HG02943 (cell line): ENCODE measurements around the gene NACC1.

Experiments
- ATAC-seq: cut with Tn5 transposase; IDR thresholded peaks from one replicate; pipeline ENCODE4 v1.9.1; 2021; ENCODE audit warnings: mild to moderate bottlenecking, low read depth, moderate library complexity; ENCODE audit not compliant: unreplicated experiment

NACC1 gene

DNA sequence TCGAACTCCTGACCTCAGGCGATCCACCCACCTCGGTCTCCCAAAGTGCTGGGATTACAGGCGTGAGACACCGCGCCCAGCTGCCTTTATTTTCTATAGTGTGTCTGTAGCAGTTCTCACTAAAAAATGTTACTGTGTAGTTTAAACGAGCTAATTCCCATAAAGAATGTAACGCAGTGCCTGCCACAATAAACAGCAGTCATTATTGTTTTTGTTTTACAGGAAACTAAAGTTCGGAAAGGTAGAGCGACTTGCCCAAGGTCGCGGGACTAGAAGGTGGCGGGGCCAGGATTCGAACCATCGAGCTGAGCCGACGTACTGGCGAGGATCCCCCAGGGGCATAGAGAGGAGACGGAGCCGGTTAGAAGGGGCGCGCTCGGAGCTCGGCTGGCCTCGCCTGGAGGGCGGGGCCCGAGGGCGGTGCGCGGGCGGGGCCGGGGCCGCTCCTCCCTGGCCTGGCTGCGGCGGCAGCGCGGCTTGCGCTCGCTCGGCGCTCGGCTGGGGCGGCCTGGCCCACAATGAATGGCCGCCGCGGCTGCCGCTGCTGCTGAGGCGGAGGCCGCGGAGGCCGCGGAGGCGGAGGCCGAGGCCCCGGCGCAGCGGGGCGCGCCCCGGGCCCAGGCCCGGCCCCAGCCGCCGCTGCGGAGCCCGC is at the start of gene NACC1:
NACC1 (plus strand) TSS at position 493 of the 652 bp plus-strand sequence. CDS start 16,944 bp downstream, outside the sequence.
- ATAC-seq, result no peak

DNA sequence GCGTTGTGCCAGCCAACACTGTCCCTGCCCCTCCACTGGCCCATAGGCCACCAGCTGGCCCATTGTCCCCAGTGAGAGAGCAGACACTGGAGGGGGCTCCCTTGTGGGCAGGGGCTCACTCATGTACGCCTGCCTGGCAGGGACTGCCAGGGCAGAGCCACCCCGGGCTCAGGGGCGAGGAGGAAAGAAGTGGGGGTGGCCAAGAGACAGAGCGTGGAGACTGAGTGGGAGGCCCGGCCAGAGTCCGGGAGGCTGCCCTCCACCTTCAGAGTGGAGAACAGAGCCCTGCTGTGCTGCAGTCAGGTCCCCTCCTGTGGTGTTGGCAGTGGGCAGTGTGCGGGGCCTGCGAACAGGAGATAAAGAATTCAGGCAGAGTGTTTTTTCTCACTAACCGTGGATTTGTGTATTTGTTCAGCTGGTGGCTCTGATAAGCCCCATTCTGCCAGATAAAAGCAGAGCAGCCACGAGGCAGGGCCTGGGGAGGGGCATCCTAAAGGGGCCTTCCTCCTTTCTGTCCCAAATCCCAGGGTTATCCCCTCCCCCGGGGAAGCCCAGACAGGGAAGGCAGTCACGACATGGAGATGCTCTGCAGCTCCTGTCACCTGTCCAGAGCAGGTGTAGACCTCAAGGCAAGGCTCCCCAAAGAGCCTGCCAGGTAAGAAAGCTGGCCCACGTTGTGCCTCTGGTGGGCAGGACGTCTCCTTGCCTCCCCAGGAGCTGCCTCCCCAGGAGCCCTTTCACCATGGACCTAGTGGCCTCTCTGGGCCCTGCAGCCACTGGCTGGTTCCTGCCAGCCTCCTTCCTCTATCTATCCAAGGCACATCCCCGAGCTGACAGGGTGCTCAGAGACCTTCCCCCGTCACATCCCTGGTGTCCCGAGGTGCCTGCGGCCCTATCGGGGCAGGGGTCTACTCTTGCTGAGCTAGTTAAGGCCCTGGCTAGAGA is 48.4 kb upstream of the NACC1 start:
- ATAC-seq, result no peak

DNA sequence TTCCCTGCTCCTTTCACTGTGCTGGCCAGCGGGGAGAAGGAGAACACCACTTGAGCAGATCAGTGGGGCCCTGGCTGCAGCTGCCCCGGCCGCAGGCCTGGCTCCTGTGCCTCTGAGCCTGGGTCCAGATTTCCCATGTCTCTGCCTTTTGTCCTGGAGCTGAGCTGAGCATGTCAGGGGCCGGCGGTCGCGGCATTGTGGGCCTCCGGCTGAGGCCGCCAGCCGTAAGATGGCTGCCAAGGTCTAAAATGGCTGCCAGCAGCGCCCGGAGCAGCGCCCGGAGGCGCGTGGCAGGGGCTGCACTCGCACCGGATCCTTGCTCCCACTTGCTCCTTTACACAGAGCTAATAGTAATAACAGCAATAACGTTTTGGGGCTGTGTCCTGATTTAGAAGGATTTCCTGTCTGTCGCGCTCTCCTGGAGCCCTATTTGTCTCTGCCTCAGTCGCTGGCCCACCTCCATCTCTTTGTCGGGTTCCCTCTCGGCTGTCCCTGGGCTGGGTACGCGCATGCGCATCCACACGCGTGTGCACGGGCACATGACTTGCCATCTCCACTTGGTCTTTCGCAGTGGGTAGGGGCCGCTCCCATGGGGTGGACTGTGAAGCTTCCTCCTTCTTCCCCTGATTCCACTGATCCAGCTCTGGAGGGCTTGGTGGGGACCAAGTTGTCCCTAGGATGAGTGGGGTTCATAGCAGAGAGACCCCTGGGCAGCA is 47.5 kb upstream of the NACC1 start:
- no peak for ATAC-seq

- ATAC-seq, result no peak
These were observed 46.4 kb upstream of the NACC1 start for GRCh38 chr19:13071444-13072187.

GRCh38 chr19:13072188-13072908 is 45.7 kb upstream of the NACC1 start:
- no peak for ATAC-seq

- no peak for ATAC-seq
These were observed 44.8 kb upstream of the NACC1 start for GRCh38 chr19:13073263-13073662.

DNA sequence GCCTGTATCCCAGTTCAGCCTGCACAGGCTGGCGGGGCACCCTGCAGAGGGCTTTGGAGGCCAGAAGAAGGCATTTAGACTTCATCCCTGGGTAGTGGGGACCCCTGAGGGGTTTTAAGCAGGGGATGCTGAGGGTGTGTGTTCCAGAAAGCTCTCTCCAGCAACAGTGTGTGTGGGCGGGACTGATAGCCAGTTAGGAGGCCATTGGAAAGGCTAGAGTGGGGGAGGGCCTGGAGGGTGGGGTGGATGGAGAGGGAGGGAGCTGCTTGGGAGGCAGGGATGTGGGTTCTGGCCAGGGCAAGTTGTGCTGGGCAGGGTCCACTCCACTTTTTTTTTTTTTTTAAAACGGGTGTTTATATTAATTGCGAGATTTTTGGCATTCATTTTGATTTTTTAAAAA is 43.7 kb upstream of the NACC1 start:
- ATAC-seq, result no peak

GRCh38 chr19:13076320-13076719 is 41.7 kb upstream of the NACC1 start:
- ATAC-seq, result no peak

DNA sequence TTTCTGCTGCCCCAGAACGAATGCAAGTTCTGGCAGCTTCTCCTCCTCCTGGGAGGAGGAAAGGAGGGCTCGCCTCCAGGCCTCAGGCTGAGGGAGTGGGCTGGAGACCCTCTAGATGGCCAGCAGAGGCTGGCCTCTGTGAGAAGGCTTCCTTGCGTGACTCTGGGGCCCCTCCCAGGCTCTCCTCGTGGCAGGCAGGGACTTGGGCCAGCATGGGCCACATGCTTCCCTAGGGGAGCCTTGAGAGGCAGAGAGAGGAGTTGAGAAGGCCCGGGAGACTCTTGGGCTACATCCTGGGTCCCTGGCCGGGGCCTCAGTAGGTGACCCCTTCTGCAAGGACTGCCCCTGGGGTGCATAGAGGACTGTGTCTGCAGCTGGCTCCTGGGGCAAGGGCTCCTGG is 41.3 kb upstream of the NACC1 start:
- no peak for ATAC-seq

GRCh38 chr19:13077240-13077639 is 40.8 kb upstream of the NACC1 start:
- ATAC-seq, result no peak

DNA sequence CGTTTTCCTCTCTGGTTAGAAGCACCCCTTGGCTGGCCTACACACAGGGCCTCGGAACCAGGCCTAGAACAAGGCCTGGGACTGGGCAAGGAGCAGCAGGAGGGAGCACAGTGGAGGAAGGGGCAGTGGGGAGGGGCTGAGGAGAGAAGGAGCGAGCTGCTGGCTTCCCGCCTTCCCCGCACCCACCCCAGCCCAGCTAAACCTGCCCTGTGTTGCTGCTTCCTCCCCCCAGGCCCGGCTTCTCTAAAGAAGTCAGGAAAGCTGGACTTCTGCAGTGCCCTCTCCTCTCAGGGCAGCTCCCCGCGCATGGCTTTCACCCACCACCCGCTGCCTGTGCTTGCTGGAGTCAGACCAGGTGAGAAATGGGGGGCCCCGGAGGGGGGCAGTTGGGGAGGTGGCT is 39.7 kb upstream of the NACC1 start:
- ATAC-seq, result no peak

DNA sequence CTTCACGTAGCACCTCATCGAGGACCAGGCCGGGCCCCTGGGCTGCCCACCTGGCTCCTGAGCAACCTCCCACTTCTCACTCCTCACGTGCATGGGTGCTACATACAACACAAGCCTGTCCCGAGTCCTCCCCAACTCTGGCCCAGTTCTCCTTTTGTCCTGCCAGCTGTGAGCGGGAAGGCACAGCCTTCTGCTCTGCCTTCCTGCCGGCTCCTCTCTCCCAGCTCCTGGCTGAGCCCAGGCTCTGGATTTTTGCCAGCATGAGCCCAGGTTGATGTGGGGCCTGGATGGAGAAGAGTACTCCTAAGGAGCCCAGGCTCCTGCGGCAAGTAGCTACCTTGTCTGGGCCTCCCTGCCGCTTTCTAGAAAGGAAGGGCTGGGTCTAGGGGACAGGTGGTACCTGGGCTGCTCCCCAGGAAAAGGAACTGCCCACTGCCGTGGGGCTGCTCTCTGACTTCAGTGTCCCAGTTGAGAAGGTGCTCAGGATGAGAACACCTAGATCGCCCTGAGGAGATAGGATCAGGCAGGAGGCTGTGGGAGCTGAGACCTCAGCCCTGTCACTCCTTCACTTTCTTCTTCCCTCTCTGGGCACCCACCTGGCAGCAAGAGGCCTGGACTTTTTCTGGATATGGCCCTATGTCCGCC is 39.0 kb upstream of the NACC1 start:
- no peak for ATAC-seq

GRCh38 chr19:13079542-13079986 is 38.5 kb upstream of the NACC1 start:
- no peak for ATAC-seq

GRCh38 chr19:13082192-13083007 is 35.7 kb upstream of the NACC1 start:
- no peak for ATAC-seq

DNA sequence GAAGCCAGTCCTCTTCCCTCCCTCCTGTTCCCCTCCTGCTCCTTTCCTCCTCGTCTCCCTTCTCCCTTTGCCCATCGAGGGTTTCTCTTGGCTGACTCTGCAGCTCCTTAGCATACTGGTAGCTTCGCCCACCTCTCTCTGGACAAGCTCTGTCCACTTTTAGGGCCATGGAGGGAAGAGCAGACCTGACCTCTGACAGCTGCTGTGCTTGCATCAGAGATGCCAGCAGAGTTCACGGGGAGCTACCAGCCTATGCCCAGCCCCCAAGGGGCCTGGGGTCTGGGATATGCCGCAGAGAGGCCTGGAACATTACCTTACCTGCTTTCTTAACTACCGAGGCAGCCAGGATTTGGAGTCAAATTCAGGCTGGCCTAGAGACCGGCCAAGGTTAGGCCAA is 35.1 kb upstream of the NACC1 start:
- no peak for ATAC-seq

DNA sequence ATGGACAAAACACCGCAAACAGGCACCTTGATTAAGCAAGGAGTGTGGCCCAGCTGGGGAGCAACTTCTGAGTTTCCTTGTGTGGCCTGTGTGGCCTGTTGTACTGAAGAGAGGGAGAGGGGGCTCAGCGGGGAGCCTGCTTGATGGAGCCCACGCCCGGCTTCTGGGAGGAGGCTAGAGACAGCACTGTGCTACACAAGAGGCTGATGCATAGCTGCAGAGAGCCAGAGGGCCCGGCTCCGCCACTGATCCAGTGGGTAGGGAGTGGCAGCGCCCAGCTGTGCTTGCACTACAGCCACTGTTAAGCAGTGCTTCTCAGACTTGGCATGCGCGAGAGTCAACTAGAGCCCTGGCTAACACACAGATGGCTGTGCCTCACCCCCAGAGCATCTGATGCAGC is 34.4 kb upstream of the NACC1 start:
- ATAC-seq, result no peak

DNA sequence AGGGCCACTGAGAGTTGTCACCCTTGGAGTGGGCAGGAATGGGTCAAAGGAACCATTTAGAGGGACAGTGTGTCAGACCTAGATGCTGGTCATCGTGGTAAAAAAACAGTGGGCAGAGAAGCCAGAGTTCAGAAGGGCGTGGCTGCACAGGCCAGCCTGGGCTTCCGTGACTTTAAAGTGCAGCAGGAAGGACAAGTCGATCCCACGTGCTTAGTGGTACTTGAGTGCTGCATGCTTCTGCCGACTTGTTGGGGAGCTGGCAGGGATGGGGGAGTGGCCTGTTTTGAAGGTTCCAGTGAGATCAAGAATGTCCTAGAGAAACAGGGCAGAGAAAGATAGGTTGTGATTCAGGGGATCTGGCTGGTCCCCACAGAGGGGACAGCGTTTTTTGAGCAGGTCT is 32.4 kb upstream of the NACC1 start:
- ATAC-seq, result no peak

GRCh38 chr19:13086341-13086740 is 31.7 kb upstream of the NACC1 start:
- no peak for ATAC-seq
